ENCODE results near the gene BCL2L14.

- TF ChIP-seq ZNF133 (tag by site-specific recombination; IDR thresholded peaks at IDR 0.05) (no peak), ZNF16 (tag by site-specific recombination; IDR thresholded peaks at IDR 0.05; ENCODE audit: low read depth) (no peak), ZNF121 (tag by site-specific recombination; IDR thresholded peaks at IDR 0.05) (no peak), SP2 (tag by site-specific recombination; IDR thresholded peaks at IDR 0.05) (no peak), ZNF707 (tag by site-specific recombination; IDR thresholded peaks at IDR 0.05) (no peak), ZBTB7A (tag by site-specific recombination; IDR thresholded peaks at IDR 0.05; ENCODE audit: low read depth) (no peak), KLF9 (tag by site-specific recombination; IDR thresholded peaks at IDR 0.05; ENCODE audit: low read depth) (no peak)
- TF ChIP-seq, protein P1, sequence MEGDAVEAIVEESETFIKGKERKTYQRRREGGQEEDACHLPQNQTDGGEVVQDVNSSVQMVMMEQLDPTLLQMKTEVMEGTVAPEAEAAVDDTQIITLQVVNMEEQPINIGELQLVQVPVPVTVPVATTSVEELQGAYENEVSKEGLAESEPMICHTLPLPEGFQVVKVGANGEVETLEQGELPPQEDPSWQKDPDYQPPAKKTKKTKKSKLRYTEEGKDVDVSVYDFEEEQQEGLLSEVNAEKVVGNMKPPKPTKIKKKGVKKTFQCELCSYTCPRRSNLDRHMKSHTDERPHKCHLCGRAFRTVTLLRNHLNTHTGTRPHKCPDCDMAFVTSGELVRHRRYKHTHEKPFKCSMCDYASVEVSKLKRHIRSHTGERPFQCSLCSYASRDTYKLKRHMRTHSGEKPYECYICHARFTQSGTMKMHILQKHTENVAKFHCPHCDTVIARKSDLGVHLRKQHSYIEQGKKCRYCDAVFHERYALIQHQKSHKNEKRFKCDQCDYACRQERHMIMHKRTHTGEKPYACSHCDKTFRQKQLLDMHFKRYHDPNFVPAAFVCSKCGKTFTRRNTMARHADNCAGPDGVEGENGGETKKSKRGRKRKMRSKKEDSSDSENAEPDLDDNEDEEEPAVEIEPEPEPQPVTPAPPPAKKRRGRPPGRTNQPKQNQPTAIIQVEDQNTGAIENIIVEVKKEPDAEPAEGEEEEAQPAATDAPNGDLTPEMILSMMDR (tag by site-specific recombination; IDR thresholded peaks at IDR 0.05): no peak
- TF ChIP-seq, protein P2, sequence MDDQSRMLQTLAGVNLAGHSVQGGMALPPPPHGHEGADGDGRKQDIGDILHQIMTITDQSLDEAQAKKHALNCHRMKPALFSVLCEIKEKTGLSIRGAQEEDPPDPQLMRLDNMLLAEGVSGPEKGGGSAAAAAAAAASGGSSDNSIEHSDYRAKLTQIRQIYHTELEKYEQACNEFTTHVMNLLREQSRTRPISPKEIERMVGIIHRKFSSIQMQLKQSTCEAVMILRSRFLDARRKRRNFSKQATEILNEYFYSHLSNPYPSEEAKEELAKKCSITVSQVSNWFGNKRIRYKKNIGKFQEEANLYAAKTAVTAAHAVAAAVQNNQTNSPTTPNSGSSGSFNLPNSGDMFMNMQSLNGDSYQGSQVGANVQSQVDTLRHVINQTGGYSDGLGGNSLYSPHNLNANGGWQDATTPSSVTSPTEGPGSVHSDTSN (CRISPR knock-in tag; IDR thresholded peaks at IDR 0.05): no peak
Observed at GRCh38 chr12:12048266-12048665, 22.5 kb upstream of the BCL2L14 start.
